ENCODE results near the gene HDGFL2.
"Not testable (repeated sequence)": the region's sequence is repeated elsewhere in the genome, so short reads cannot be mapped to it uniquely, and the experiment has no call there.

HDGFL2 gene

DNA sequence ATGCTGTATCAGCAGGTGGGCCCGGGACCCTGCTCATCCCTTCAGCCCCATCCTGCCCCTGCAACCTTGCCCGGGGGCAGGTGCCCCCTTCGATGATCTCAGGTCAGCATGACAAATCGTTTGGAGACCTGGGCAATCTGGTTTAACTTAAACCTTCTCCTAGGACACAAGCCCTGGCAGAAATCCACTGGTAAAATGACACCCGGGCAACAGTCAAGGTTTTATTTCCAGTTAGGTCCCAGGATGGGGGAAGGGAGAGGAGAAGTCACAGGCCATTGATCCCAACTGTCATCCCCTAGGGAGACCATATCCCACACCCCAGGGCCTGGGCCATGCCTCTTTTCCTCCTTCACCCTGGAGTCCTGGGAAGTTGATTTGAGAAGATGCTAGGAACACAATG, 64.7 kb downstream of the HDGFL2 start:
- H3K4me3 ChIP-seq (ENCODE audit: low read depth, low read length): no peak overlapping the region
- TF ChIP-seq, protein P1, sequence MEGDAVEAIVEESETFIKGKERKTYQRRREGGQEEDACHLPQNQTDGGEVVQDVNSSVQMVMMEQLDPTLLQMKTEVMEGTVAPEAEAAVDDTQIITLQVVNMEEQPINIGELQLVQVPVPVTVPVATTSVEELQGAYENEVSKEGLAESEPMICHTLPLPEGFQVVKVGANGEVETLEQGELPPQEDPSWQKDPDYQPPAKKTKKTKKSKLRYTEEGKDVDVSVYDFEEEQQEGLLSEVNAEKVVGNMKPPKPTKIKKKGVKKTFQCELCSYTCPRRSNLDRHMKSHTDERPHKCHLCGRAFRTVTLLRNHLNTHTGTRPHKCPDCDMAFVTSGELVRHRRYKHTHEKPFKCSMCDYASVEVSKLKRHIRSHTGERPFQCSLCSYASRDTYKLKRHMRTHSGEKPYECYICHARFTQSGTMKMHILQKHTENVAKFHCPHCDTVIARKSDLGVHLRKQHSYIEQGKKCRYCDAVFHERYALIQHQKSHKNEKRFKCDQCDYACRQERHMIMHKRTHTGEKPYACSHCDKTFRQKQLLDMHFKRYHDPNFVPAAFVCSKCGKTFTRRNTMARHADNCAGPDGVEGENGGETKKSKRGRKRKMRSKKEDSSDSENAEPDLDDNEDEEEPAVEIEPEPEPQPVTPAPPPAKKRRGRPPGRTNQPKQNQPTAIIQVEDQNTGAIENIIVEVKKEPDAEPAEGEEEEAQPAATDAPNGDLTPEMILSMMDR (conservative IDR thresholded peaks at IDR 0.05; ENCODE audit: low read depth, low read length): no peak
- no peak for DNase-seq (ENCODE audit: low read depth)

GRCh38 chr19:4537953-4538600, 66.0 kb downstream of the HDGFL2 start:
- no peak overlapping the region for H3K4me3 ChIP-seq (ENCODE audit: low read depth, low read length)
- TF ChIP-seq, protein P1 (conservative IDR thresholded peaks at IDR 0.05; ENCODE audit: low read depth, low read length): no peak
- no peak for DNase-seq (ENCODE audit: low read depth)

- TF ChIP-seq, protein P1 (conservative IDR thresholded peaks at IDR 0.05; ENCODE audit: low read depth, low read length): no peak
- no peak for DNase-seq (ENCODE audit: low read depth)
- H3K4me3 ChIP-seq (ENCODE audit: low read depth, low read length): no peak overlapping the region
These were observed 66.5 kb downstream of the HDGFL2 start for GRCh38 chr19:4538601-4538954.

- H3K4me3 ChIP-seq (ENCODE audit: low read depth, low read length): no peak overlapping the region
- TF ChIP-seq, protein P1 (conservative IDR thresholded peaks at IDR 0.05; ENCODE audit: low read depth, low read length): no peak
- no peak for DNase-seq (ENCODE audit: low read depth)
These were observed 67.1 kb downstream of the HDGFL2 start for GRCh38 chr19:4539169-4539692.

- H3K4me3 ChIP-seq (ENCODE audit: low read depth, low read length): no peak within 1 kb of the TSS
- TF ChIP-seq, protein P1 (conservative IDR thresholded peaks at IDR 0.05; ENCODE audit: low read depth, low read length): no peak
- peak; percentile 63 for DNase-seq (ENCODE audit: low read depth)
These were observed 67.8 kb downstream of the HDGFL2 start, which contains the start of gene LRG1 for GRCh38 chr19:4539693-4540581. Gene LRG1, minus strand, starts transcription at chr19:4540036. Its CDS starts 23 bp downstream, at chr19:4540013.

GRCh38 chr19:4541114-4541805, 69.2 kb downstream of the HDGFL2 start:
- TF ChIP-seq, protein P1 (conservative IDR thresholded peaks at IDR 0.05; ENCODE audit: low read depth, low read length): no peak
- no peak overlapping the region for H3K4me3 ChIP-seq (ENCODE audit: low read depth, low read length)
- no peak for DNase-seq (ENCODE audit: low read depth)

DNA sequence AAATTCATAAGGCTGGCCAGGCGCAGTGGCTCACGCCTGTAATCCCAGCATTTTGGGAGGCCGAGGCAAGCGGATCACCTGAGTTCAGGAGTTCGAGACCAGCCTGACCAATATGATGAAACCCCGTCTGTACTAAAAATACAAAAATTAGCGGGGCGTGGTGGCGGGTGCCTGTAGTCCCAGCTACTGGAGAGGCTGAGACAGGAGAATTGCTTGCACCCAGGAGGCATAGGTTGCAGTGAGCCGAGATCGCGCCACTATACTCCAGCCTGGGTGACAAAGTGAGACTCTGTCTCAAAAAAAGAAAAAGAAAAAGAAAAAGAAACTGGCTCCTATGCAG, 69.7 kb downstream of the HDGFL2 start:
- H3K4me3 ChIP-seq (ENCODE audit: low read depth, low read length); DNase-seq (ENCODE audit: low read depth): not testable (repeated sequence)
